HepG2 (cell line): ENCODE results near the gene RRN3. TPM values are rescaled to one million over a fixed set of nuclear protein-coding genes. Genes with fewer than 3 reads are reported as not detected.

Experiments
- FOXA1 ChIP-seq, 2 experiments: fragments of 450-650 bp in 1 of 2; sonication (generic) in 1 of 2; formaldehyde crosslinking in 1 of 2; IDR thresholded peaks; 2 replicates each; pipeline versions ENCODE4 v1.4.0 to v1.6.1; 2016 to 2020; ENCODE audit warnings: missing genetic modification reagents in 1 of 2
- FOXC1 ChIP-seq: sonication (generic); formaldehyde crosslinking; IDR thresholded peaks from 2 replicates; pipeline ENCODE4 v1.8.0; 2022; ENCODE audit warnings: mild to moderate bottlenecking, missing genetic modification reagents, borderline replicate concordance
- FOXM1 ChIP-seq: sonication (generic); formaldehyde crosslinking; IDR thresholded peaks from 2 replicates; pipeline ENCODE4 v1.5.0; 2020; ENCODE audit warnings: missing genetic modification reagents
- HNRNPK ChIP-seq: fragments of 200-400 bp; formaldehyde crosslinking; IDR thresholded peaks from 2 replicates; pipeline ENCODE4 v1.6.1; 2018; ENCODE audit warnings: low read length, low read depth, moderate library complexity, mild to moderate bottlenecking; ENCODE audit not compliant: poor library complexity, severe bottlenecking
- SCMH1 ChIP-seq: sonication (generic); formaldehyde crosslinking; IDR thresholded peaks from 2 replicates; pipeline ENCODE4 v1.9.0; 2021; ENCODE audit warnings: missing genetic modification reagents, mild to moderate bottlenecking, borderline replicate concordance
- SMC3 ChIP-seq: IDR thresholded peaks from 2 replicates; pipeline ENCODE4 v1.6.1; 2011; ENCODE audit warnings: low read length, improper control_type of control experiment
- SOX13 ChIP-seq, 3 experiments: fragments of 450-650 bp in 1 of 3; sonication (generic) in 1 of 3; formaldehyde crosslinking in 1 of 3; IDR thresholded peaks in 2 of 3; conservative IDR thresholded peaks in 1 of 3; 2 replicates each; pipeline versions ENCODE4 v1.5.0 to v1.6.1; 2016 to 2020; ENCODE audit warnings: antibody characterized with exemption in 1 of 3, mild to moderate bottlenecking in 1 of 3, missing compliant biosample characterization in 1 of 3, missing genetic modification reagents in 1 of 3, moderate library complexity in 1 of 3
- ZFP82 ChIP-seq: sonication (generic); formaldehyde crosslinking; IDR thresholded peaks from 2 replicates; pipeline ENCODE4 v1.5.1; 2020; ENCODE audit warnings: mild to moderate bottlenecking, missing genetic modification reagents, borderline replicate concordance
- ZNF383 ChIP-seq: sonication (generic); formaldehyde crosslinking; IDR thresholded peaks from 2 replicates; pipeline ENCODE4 v1.4.0; 2020; ENCODE audit warnings: missing genetic modification reagents, mild to moderate bottlenecking, borderline replicate concordance
- polyA plus RNA-seq, 8 experiments: library from polyadenylated mRNA; depleted of rRNA in 3 of 8; stranded (reverse) in 7 of 8; unstranded in 1 of 8; fragments of >200 nt; fragmentation: Illumina TruSeq in 4 of 8; extraction: Trizol in 4 of 8; gene quantifications; 2 replicates each; pipeline versions ENCODE4 v1.2.1 to v1.2.3, GENCODE V29; 2011 to 2016; ENCODE audit warnings: low read depth in 4 of 8, missing spikeins in 1 of 8, mixed read lengths in 1 of 8; ENCODE audit not compliant: insufficient read depth in 1 of 8
- total RNA-seq, 5 experiments: library from RNA; depleted of rRNA; stranded (reverse); fragments of >200 nt; fragmentation: Illumina TruSeq; extraction: Trizol; gene quantifications; 2 replicates each; pipeline ENCODE4 v1.2.3, GENCODE V29; 2016; ENCODE audit warnings: low read depth in 1 of 5
- TF ChIP-seq, protein P1 (sequence below): sonication (generic); formaldehyde crosslinking; IDR thresholded peaks from 2 replicates; pipeline ENCODE4 v1.4.0; 2020; ENCODE audit warnings: missing genetic modification reagents
- TF ChIP-seq, protein P2 (sequence below): sonication (generic); formaldehyde crosslinking; IDR thresholded peaks from 2 replicates; pipeline ENCODE4 v1.8.0; 2022; ENCODE audit warnings: mild to moderate bottlenecking, missing genetic modification reagents, moderate library complexity
- TF ChIP-seq, protein P3 (sequence below): sonication (generic); formaldehyde crosslinking; IDR thresholded peaks from 2 replicates; pipeline ENCODE4 v1.4.0; 2020; ENCODE audit warnings: missing genetic modification reagents
- TF ChIP-seq, protein P4 (sequence below): IDR thresholded peaks from 2 replicates; pipeline ENCODE4 v1.6.1; 2016; ENCODE audit warnings: mild to moderate bottlenecking
- TF ChIP-seq, protein P5 (sequence below): IDR thresholded peaks from 2 replicates; pipeline ENCODE4 v1.6.1; 2018; ENCODE audit warnings: missing genetic modification reagents
- TF ChIP-seq, protein P6 (sequence below): sonication (generic); formaldehyde crosslinking; IDR thresholded peaks from 2 replicates; pipeline ENCODE4 v1.5.0; 2020; ENCODE audit warnings: mild to moderate bottlenecking, missing genetic modification reagents, borderline replicate concordance

RRN3 gene
- total and polyA plus RNA-seq, 2 of the 13 experiments (the other 11 are each of a cell fraction or from before 2014, with no cell fraction given) = 45.8 to 67.0 TPM

DNA sequence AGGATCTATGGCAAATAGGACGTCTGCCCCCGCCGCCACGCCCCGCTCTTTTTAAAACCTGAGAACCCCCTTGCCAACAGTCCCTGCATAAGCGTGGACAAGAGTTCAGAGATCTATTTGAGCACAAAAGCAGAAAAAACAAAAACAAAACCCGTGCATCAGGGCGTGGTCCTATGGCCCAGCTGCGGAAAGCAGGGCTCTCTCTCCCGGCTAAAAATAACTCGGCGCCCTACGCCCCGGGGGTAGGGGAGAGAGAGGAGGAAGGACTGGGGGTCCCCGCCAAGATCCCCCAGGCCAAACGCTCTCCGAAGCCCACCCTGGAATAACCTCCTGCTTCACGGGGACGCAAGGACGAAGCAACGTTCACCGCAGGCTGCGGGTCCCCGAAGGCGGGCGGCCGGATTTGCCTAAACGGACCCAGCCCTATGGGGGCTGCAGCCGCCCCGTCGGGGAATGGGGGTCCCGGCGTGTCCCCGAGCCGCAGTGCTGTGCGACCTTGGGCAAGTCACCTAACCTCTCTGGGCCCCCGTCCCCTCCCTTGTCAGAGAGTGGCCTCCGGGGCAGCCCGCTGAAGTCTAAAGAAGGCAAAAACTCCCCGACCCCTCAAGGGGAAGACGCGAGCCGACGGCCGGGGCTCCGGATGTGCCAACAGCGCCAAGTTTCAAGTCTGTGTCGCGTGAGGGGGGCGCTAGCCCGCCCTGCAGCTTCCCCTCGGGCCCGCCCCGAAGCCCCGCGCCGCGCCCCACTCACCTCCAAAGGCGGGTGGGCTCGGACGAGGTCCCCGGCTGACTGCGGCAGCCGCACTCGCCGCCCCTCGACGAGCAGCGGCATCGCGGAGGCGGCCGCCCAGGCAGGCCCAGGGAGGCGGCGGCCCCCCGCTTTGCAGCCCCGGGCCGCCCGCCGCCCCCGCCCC lies 38.7 kb downstream of the RRN3 start (continued):
- TF ChIP-seq, protein P1, sequence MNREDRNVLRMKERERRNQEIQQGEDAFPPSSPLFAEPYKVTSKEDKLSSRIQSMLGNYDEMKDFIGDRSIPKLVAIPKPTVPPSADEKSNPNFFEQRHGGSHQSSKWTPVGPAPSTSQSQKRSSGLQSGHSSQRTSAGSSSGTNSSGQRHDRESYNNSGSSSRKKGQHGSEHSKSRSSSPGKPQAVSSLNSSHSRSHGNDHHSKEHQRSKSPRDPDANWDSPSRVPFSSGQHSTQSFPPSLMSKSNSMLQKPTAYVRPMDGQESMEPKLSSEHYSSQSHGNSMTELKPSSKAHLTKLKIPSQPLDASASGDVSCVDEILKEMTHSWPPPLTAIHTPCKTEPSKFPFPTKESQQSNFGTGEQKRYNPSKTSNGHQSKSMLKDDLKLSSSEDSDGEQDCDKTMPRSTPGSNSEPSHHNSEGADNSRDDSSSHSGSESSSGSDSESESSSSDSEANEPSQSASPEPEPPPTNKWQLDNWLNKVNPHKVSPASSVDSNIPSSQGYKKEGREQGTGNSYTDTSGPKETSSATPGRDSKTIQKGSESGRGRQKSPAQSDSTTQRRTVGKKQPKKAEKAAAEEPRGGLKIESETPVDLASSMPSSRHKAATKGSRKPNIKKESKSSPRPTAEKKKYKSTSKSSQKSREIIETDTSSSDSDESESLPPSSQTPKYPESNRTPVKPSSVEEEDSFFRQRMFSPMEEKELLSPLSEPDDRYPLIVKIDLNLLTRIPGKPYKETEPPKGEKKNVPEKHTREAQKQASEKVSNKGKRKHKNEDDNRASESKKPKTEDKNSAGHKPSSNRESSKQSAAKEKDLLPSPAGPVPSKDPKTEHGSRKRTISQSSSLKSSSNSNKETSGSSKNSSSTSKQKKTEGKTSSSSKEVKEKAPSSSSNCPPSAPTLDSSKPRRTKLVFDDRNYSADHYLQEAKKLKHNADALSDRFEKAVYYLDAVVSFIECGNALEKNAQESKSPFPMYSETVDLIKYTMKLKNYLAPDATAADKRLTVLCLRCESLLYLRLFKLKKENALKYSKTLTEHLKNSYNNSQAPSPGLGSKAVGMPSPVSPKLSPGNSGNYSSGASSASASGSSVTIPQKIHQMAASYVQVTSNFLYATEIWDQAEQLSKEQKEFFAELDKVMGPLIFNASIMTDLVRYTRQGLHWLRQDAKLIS (CRISPR knock-in tag) = no peak
- TF ChIP-seq, protein P2, sequence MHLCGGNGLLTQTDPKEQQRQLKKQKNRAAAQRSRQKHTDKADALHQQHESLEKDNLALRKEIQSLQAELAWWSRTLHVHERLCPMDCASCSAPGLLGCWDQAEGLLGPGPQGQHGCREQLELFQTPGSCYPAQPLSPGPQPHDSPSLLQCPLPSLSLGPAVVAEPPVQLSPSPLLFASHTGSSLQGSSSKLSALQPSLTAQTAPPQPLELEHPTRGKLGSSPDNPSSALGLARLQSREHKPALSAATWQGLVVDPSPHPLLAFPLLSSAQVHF (CRISPR knock-in tag) = no peak; the same call in 1 of the 2 replicates
- TF ChIP-seq, protein P3, sequence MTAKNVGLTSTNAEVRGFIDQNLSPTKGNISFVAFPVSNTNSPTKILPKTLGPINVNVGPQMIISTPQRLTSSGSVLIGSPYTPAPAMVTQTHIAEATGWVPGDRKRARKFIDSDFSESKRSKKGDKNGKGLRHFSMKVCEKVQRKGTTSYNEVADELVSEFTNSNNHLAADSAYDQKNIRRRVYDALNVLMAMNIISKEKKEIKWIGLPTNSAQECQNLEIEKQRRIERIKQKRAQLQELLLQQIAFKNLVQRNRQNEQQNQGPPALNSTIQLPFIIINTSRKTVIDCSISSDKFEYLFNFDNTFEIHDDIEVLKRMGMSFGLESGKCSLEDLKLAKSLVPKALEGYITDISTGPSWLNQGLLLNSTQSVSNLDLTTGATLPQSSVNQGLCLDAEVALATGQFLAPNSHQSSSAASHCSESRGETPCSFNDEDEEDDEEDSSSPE = no peak
- TF ChIP-seq SCMH1 (CRISPR knock-in tag) = no peak
- peak; percentile 80; the same call in 1 of the 2 replicates for TF ChIP-seq ZNF383 (CRISPR knock-in tag)
- TF ChIP-seq FOXA1 (IDR thresholded peaks at IDR 0.05) = no peak
- peak; percentile 5; the same call in 1 of the 2 replicates for TF ChIP-seq FOXA1 (CRISPR knock-in tag; IDR thresholded peaks at IDR 0.05)
- 0 out of 2 replicates have a peak, but pooled peaks have one; percentile 27 for TF ChIP-seq ZFP82
- TF ChIP-seq HNRNPK = no peak
- TF ChIP-seq, protein P4, sequence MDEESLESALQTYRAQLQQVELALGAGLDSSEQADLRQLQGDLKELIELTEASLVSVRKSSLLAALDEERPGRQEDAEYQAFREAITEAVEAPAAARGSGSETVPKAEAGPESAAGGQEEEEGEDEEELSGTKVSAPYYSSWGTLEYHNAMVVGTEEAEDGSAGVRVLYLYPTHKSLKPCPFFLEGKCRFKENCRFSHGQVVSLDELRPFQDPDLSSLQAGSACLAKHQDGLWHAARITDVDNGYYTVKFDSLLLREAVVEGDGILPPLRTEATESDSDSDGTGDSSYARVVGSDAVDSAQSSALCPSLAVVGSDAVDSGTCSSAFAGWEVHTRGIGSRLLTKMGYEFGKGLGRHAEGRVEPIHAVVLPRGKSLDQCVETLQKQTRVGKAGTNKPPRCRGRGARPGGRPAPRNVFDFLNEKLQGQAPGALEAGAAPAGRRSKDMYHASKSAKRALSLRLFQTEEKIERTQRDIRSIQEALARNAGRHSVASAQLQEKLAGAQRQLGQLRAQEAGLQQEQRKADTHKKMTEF (CRISPR knock-in tag) = no peak; the same call in 1 of the 2 replicates
- TF ChIP-seq, protein P5, sequence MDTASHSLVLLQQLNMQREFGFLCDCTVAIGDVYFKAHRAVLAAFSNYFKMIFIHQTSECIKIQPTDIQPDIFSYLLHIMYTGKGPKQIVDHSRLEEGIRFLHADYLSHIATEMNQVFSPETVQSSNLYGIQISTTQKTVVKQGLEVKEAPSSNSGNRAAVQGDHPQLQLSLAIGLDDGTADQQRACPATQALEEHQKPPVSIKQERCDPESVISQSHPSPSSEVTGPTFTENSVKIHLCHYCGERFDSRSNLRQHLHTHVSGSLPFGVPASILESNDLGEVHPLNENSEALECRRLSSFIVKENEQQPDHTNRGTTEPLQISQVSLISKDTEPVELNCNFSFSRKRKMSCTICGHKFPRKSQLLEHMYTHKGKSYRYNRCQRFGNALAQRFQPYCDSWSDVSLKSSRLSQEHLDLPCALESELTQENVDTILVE = no peak; the same call in 1 of the 2 replicates
- no peak for TF ChIP-seq SMC3
- TF ChIP-seq FOXM1 = no peak
- peak; percentile 60 for TF ChIP-seq FOXC1 (CRISPR knock-in tag)
- TF ChIP-seq, protein P6, sequence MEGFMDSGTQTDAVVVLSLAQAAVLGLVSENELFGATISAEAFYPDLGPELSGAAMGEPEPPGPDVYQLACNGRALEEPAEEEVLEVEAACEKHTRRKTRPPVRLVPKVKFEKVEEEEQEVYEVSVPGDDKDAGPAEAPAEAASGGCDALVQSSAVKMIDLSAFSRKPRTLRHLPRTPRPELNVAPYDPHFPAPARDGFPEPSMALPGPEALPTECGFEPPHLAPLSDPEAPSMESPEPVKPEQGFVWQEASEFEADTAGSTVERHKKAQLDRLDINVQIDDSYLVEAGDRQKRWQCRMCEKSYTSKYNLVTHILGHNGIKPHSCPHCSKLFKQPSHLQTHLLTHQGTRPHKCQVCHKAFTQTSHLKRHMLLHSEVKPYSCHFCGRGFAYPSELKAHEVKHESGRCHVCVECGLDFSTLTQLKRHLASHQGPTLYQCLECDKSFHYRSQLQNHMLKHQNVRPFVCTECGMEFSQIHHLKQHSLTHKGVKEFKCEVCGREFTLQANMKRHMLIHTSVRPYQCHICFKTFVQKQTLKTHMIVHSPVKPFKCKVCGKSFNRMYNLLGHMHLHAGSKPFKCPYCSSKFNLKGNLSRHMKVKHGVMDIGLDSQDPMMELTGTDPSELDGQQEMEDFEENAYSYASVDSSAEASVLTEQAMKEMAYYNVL = no peak
- TF ChIP-seq SOX13 (IDR thresholded peaks at IDR 0.05) = no peak
- no peak for TF ChIP-seq SOX13 (CRISPR knock-in tag; conservative IDR thresholded peaks at IDR 0.05 in 1 of 2, IDR thresholded peaks at IDR 0.05 in 1 of 2)
